Trophoblast cell (in vitro differentiated cells and primary cell): ENCODE results near the gene FCHO1.

Experiments
- DNase-seq, 2 donors: peaks; one replicate each; pipeline ENCODE4 v3.0.0-alpha.2; 2016
- H2AFZ ChIP-seq: 2 replicates; pipeline ENCODE4 v1.6.1; 2013; ENCODE audit warnings: low read length, moderate library complexity, mild to moderate bottlenecking; ENCODE audit not compliant: insufficient read depth, poor library complexity
- H2AK5ac ChIP-seq: 2 replicates; pipeline ENCODE4 v1.6.1; 2013; ENCODE audit warnings: mild to moderate bottlenecking, low read length
- H2BK120ac ChIP-seq: 2 replicates; pipeline ENCODE4 v1.6.1; 2013; ENCODE audit warnings: low read length, mild to moderate bottlenecking, moderate library complexity; ENCODE audit not compliant: insufficient read depth, poor library complexity
- H2BK12ac ChIP-seq: 2 replicates; pipeline ENCODE4 v1.6.1; 2013; ENCODE audit warnings: mild to moderate bottlenecking, low read length, moderate library complexity
- H2BK5ac ChIP-seq: 2 replicates; pipeline ENCODE4 v1.6.1; 2013; ENCODE audit warnings: low read length, low read depth, moderate library complexity, mild to moderate bottlenecking; ENCODE audit not compliant: poor library complexity
- H3K14ac ChIP-seq: 2 replicates; pipeline ENCODE4 v1.6.1; 2013; ENCODE audit warnings: mild to moderate bottlenecking, low read length
- H3K18ac ChIP-seq: 2 replicates; pipeline ENCODE4 v1.6.1; 2013; ENCODE audit warnings: mild to moderate bottlenecking, low read length
- H3K23ac ChIP-seq: 2 replicates; pipeline ENCODE4 v1.6.1; 2013; ENCODE audit warnings: low read length
- H3K27ac ChIP-seq: 2 replicates; pipeline ENCODE4 v1.5.1; 2013; ENCODE audit warnings: low read depth, mild to moderate bottlenecking, inconsistent platforms, low read length, moderate library complexity
- H3K27me3 ChIP-seq: 2 replicates; pipeline ENCODE4 v1.6.1; 2013; ENCODE audit warnings: inconsistent platforms, mild to moderate bottlenecking, low read length, moderate library complexity; ENCODE audit not compliant: insufficient read depth
- H3K36me3 ChIP-seq, 2 experiments: 1 replicate in 1 of 2; 2 replicates in 1 of 2; pipeline ENCODE4 v1.6.1; 2013; ENCODE audit warnings: low read length in 2 of 2, mild to moderate bottlenecking in 2 of 2, moderate library complexity in 1 of 2; ENCODE audit not compliant: insufficient read depth in 2 of 2, control insufficient read depth in 1 of 2
- H3K4ac ChIP-seq: 2 replicates; pipeline ENCODE4 v1.6.1; 2013; ENCODE audit warnings: low read depth, mild to moderate bottlenecking, low read length, moderate library complexity
- H3K4me1 ChIP-seq, 2 experiments: 1 replicate in 1 of 2; 2 replicates in 1 of 2; pipeline ENCODE4 v1.6.1; 2013; ENCODE audit warnings: low read length in 2 of 2, mild to moderate bottlenecking in 2 of 2, moderate library complexity in 1 of 2; ENCODE audit not compliant: insufficient read depth in 2 of 2, control insufficient read depth in 1 of 2
- H3K4me2 ChIP-seq: 2 replicates; pipeline ENCODE4 v1.6.1; 2013; ENCODE audit warnings: inconsistent platforms, mild to moderate bottlenecking, low read length, moderate library complexity
- H3K4me3 ChIP-seq: 2 replicates; pipeline ENCODE4 v1.5.1; 2013; ENCODE audit warnings: mild to moderate bottlenecking, low read depth, low read length, inconsistent platforms
- H3K79me1 ChIP-seq: one replicate; pipeline ENCODE4 v1.6.1; 2013; ENCODE audit warnings: low read length
- H3K79me2 ChIP-seq: 2 replicates; pipeline ENCODE4 v1.6.1; 2013; ENCODE audit warnings: low read length, mild to moderate bottlenecking; ENCODE audit not compliant: control insufficient read depth, insufficient read depth, poor library complexity
- H3K9ac ChIP-seq: 2 replicates; pipeline ENCODE4 v1.6.1; 2013; ENCODE audit warnings: mild to moderate bottlenecking, low read length
- H3K9me3 ChIP-seq: 2 replicates; pipeline ENCODE4 v1.6.1; 2013; ENCODE audit warnings: low read depth, mild to moderate bottlenecking, control low read depth, inconsistent platforms, low read length; ENCODE audit not compliant: insufficient read depth
- H4K12ac ChIP-seq: 2 replicates; pipeline ENCODE4 v1.6.1; 2013; ENCODE audit warnings: low read depth, mild to moderate bottlenecking, low read length, moderate library complexity
- H4K8ac ChIP-seq: 2 replicates; pipeline ENCODE4 v1.6.1; 2013; ENCODE audit warnings: low read depth, mild to moderate bottlenecking, low read length, moderate library complexity
- H4K91ac ChIP-seq: one replicate; pipeline ENCODE4 v1.6.1; 2013; ENCODE audit warnings: low read depth, mild to moderate bottlenecking, low read length, moderate library complexity
- WGBS: extraction: QIAGEN DNeasy Blood & Tissue Kit; methylation state at CpG from one replicate; pipeline ENCODE4 v1.1.7; 2013; ENCODE audit warnings: missing lambda C conversion rate; ENCODE audit not compliant: insufficient read length, insufficient coverage; ENCODE audit errors: extremely low coverage; 5-methylcytosine and 5-hydroxymethylcytosine counted together

The FCHO1 gene

DNA sequence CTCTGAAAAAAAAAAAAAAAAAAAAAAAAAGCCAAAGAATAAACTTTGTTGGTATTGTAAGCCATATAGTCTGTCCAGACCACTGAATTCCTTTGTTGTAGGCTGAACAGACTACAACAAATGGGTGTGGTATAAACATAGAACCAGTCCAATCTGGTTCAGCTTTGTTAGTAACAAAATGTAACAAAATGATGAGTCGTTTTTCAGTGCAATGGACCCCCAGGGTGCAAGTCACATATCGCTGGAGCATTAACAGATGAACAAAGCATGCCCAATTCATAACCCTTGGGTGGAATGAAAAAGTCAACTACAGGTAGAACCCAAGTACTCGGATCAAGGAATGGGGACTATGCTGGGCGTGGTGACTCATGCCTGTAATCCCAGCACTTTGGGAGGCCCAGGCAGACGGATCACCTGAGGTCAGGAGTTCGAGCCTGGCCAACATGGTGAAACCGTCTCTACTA is 13.6 kb upstream of the FCHO1 start:
- Histone ChIP-seq H3K36me3 (peaks cover 28 to 30% of the 10 kb centered on the region in 2 experiments), H3K4me1 (peaks cover 0 to 2% of the 10 kb centered on the region in 2 experiments), H3K18ac (no peak overlapping the region), H3K9ac (no peak overlapping the region), H3K4me2 (no peak overlapping the region), H3K27me3 (no peaks in the 10 kb centered on the region), H3K14ac (no peak overlapping the region), H2BK5ac (no peak overlapping the region), H3K79me2 (no peaks in the 10 kb centered on the region), H2AFZ (no peak overlapping the region), H3K79me1 (no peaks in the 10 kb centered on the region), H3K23ac (no peak overlapping the region), H2BK120ac (no peak overlapping the region), H4K91ac (no peak overlapping the region), H3K9me3 (peaks cover 6% of the 10 kb centered on the region), H3K27ac (no peak overlapping the region), H3K4me3 (no peak overlapping the region), H3K4ac (no peak overlapping the region), H2AK5ac (no peak overlapping the region), H4K8ac (no peak overlapping the region), H4K12ac (no peak overlapping the region), H2BK12ac (no peak overlapping the region)
- WGBS, result no CpG with 5 or more reads among the region's 7 CpGs
- DNase-seq, result peak in 1 of 2 donors; percentile 17

GRCh38 chr19:17739121-17739875 is 12.0 kb upstream of the FCHO1 start:
- Histone ChIP-seq H3K9me3 (peaks cover 6% of the 10 kb centered on the region), H2BK12ac (no peak overlapping the region), H3K4me2 (no peak overlapping the region), H3K14ac (no peak overlapping the region), H2AFZ (no peak overlapping the region), H2BK5ac (no peak overlapping the region), H3K4me1 (peaks cover 0 to 2% of the 10 kb centered on the region in 2 experiments), H3K27me3 (no peaks in the 10 kb centered on the region), H3K23ac (no peak overlapping the region), H4K91ac (no peak overlapping the region), H2AK5ac (no peak overlapping the region), H3K9ac (no peak overlapping the region), H2BK120ac (no peak overlapping the region), H3K27ac (no peak overlapping the region), H3K18ac (no peak overlapping the region), H3K4me3 (no peak overlapping the region), H3K4ac (no peak overlapping the region), H3K36me3 (peaks cover 13 to 14% of the 10 kb centered on the region in 2 experiments), H3K79me2 (no peaks in the 10 kb centered on the region), H3K79me1 (no peaks in the 10 kb centered on the region), H4K8ac (no peak overlapping the region), H4K12ac (no peak overlapping the region)
- WGBS, result no CpG with 5 or more reads among the region's 18 CpGs
- DNase-seq, result no peak

GRCh38 chr19:17741456-17741855 is 9.8 kb upstream of the FCHO1 start:
- no peaks in the 10 kb centered on the region for H3K79me1 ChIP-seq
- no peaks in the 10 kb centered on the region for H3K27me3 ChIP-seq
- peaks cover 0 to 2% of the 10 kb centered on the region in 2 experiments for H3K4me1 ChIP-seq
- H4K8ac ChIP-seq, result no peak overlapping the region
- no peak overlapping the region for H4K91ac ChIP-seq
- no peak overlapping the region for H3K4me2 ChIP-seq
- no peak overlapping the region for H3K4ac ChIP-seq
- no peak overlapping the region for H3K18ac ChIP-seq
- H2BK120ac ChIP-seq, result no peak overlapping the region
- no peak overlapping the region for H2AFZ ChIP-seq
- no peak overlapping the region for H3K14ac ChIP-seq
- no peak overlapping the region for H3K9ac ChIP-seq
- no peak overlapping the region for H4K12ac ChIP-seq
- H3K27ac ChIP-seq, result no peak overlapping the region
- H3K9me3 ChIP-seq, result peaks cover 6% of the 10 kb centered on the region
- no peak overlapping the region for H3K23ac ChIP-seq
- peaks cover 1 to 3% of the 10 kb centered on the region in 2 experiments for H3K36me3 ChIP-seq
- H3K4me3 ChIP-seq, result no peak overlapping the region
- no peak overlapping the region for H2BK5ac ChIP-seq
- H2AK5ac ChIP-seq, result no peak overlapping the region
- H3K79me2 ChIP-seq, result no peaks in the 10 kb centered on the region
- H2BK12ac ChIP-seq, result no peak overlapping the region
- DNase-seq, result no peak
- no CpG with 5 or more reads among the region's 2 CpGs for WGBS

- H3K4me2 ChIP-seq, result no peak overlapping the region
- no CpG with 5 or more reads among the region's 6 CpGs for WGBS
These were observed 7.2 kb upstream of the FCHO1 start for GRCh38 chr19:17743874-17744580.

More at GRCh38 chr19:17743874-17744580, 7.2 kb upstream of the FCHO1 start:
- no peak overlapping the region for H3K23ac ChIP-seq
- H3K18ac ChIP-seq, result no peak overlapping the region
- no peaks in the 10 kb centered on the region for H3K36me3 ChIP-seq
- no peak overlapping the region for H2BK120ac ChIP-seq
- peaks cover 5 to 6% of the 10 kb centered on the region in 2 experiments for H3K4me1 ChIP-seq
- no peak overlapping the region for H2BK5ac ChIP-seq
- H3K79me1 ChIP-seq, result no peaks in the 10 kb centered on the region
- H3K9me3 ChIP-seq, result peaks cover 9% of the 10 kb centered on the region
- H3K79me2 ChIP-seq, result no peaks in the 10 kb centered on the region
- DNase-seq, result no peak
- no peak overlapping the region for H3K14ac ChIP-seq
- H3K27ac ChIP-seq, result no peak overlapping the region
- no peaks in the 10 kb centered on the region for H3K27me3 ChIP-seq
- no peak overlapping the region for H4K8ac ChIP-seq
- no peak overlapping the region for H4K91ac ChIP-seq
- H4K12ac ChIP-seq, result no peak overlapping the region
- H3K9ac ChIP-seq, result no peak overlapping the region
- H2BK12ac ChIP-seq, result no peak overlapping the region
- H3K4me3 ChIP-seq, result no peak overlapping the region
- no peak overlapping the region for H2AFZ ChIP-seq
- no peak overlapping the region for H3K4ac ChIP-seq
- no peak overlapping the region for H2AK5ac ChIP-seq
